ENCODE measurements around the gene AGBL2. TPM values are rescaled to one million over a fixed set of nuclear protein-coding genes. Genes with fewer than 3 reads are reported as not detected.

Gene AGBL2
- total and polyA plus RNA-seq, 9 of the 15 experiments (the other 6 are each of a cell fraction or from before 2014, with no cell fraction given) = 0.57 to 6.5 (median 1.3) TPM

DNA sequence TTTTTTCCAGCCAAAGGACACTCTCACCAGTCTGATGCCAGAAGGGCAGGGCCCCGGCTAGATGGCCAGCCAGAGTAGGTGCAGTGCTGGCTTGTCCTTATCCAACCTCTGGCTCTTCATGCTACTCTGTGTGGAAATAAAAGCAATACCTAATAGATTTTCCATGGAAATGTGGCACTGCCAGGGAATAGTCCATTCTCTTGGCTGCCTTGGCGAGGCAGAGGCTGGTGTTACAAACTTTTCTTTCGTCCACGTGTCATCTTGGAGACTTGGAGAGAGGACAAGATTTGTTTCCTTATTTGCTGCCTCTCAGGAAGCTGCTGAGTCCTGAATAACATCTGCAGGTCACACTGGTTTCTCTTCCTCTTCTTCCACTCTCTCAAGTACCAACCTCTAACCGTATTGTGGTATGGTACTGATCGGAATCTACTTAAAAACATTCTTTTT lies 103.8 kb downstream of the AGBL2 start (continued):
- TF ChIP-seq, protein P1, sequence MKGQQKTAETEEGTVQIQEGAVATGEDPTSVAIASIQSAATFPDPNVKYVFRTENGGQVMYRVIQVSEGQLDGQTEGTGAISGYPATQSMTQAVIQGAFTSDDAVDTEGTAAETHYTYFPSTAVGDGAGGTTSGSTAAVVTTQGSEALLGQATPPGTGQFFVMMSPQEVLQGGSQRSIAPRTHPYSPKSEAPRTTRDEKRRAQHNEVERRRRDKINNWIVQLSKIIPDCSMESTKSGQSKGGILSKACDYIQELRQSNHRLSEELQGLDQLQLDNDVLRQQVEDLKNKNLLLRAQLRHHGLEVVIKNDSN (CRISPR knock-in tag; IDR thresholded peaks at IDR 0.05) = no peak
- TF ChIP-seq ELF4 (CRISPR knock-in tag; IDR thresholded peaks at IDR 0.05) = no peak

DNA sequence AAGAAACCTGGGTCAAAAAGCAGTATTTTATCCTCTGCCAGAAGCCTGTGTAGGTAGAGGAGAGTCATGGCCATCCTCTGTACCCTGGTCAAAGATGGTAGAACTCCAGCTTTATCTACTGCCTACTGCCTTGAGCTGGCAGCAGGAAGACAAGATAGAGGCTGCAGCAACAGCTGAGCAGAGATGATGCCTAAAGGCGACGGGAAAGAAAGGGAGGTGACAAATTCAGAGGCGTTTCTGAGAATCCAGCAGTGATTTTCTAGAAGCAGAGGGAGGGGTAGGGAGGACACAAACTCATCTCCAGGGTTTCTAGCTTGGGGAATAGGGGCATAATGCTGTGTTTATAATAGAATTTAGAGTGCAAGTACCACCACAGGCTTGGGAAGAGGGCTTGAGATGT lies 105.5 kb downstream of the AGBL2 start:
- Histone ChIP-seq H3K27me3 (ENCODE audit: control insufficient read depth in 2 of 2, insufficient read depth in 2 of 2, low read length in 2 of 2) (peaks cover 9 to 10% of the 10 kb centered on the region in 2 experiments; a peak in 2 of 5 replicates), H4K20me1 (replicated peaks; ENCODE audit: control insufficient read depth, insufficient read depth, low read length) (peaks cover 6% of the 10 kb centered on the region), H3K9me1 (ENCODE audit: control insufficient read depth, insufficient read depth, low read length) (no peaks in the 10 kb centered on the region), H3K79me2 (ENCODE audit: control insufficient read depth, insufficient read depth, low read length) (no peaks in the 10 kb centered on the region), H3K4me3 (no peak overlapping the region), H3K4me2 (ENCODE audit: insufficient read depth, low read length) (no peak overlapping the region), H3K36me3 (ENCODE audit: control insufficient read depth, insufficient read depth, low read length) (no peaks in the 10 kb centered on the region), H3K9me3 (replicated peaks; ENCODE audit: control insufficient read depth, insufficient read depth, low read depth, low read length) (no peaks in the 10 kb centered on the region), H2AFZ (ENCODE audit: low read depth, low read length) (no peak overlapping the region), H3K9ac (ENCODE audit: insufficient read depth in 1 of 2, low read depth in 2 of 2, low read length in 2 of 2) (no peak overlapping the region), H3K4me1 (replicated peaks in 1 of 2; ENCODE audit: control insufficient read depth in 2 of 2, insufficient read depth in 2 of 2, low read length in 2 of 2) (peaks cover 4 to 15% of the 10 kb centered on the region in 2 experiments; a peak in 4 of 5 replicates), H3K27ac (ENCODE audit: extremely low read depth, low read depth, low read length) (no peak overlapping the region)
- FAIRE-seq (no peak), DNase-seq (ENCODE audit: extremely low read depth in 1 of 4, low spot score in 3 of 4) (peak in 2 of 4 experiments; percentile 52 to 54), ATAC-seq (peak; percentile 22)
- intact Hi-C loops (cut with micrococcal nuclease) = loop anchor here (10.0 kb wide), 2 partner anchors 125 to 235 kb away; partner anchors contain the start of gene SPI1
- WGBS (ENCODE audit: insufficient coverage, low coverage, missing lambda C conversion rate) = 0% methylated on average over 3 of the region's 3 CpGs
- ChIA-PET POLR2A (interaction anchor here (0.8 to 1.6 kb wide), 2 partner anchors 10 to 207 kb away, joined by 3 to 4 read pairs; no protein-coding TSS in a partner anchor), CTCF (ENCODE audit: low intra/inter-chr PET ratio) (interaction anchor here (0.5 kb wide), 1 partner anchor 384 kb away, joined by 3 read pairs; no protein-coding TSS in a partner anchor)
- no TSS peak for BruUV-seq (replicated peaks)
- in situ Hi-C loops (cut with MboI) = no loop called here
- TF ChIP-seq, protein P2, sequence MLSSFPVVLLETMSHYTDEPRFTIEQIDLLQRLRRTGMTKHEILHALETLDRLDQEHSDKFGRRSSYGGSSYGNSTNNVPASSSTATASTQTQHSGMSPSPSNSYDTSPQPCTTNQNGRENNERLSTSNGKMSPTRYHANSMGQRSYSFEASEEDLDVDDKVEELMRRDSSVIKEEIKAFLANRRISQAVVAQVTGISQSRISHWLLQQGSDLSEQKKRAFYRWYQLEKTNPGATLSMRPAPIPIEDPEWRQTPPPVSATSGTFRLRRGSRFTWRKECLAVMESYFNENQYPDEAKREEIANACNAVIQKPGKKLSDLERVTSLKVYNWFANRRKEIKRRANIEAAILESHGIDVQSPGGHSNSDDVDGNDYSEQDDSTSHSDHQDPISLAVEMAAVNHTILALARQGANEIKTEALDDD (IDR thresholded peaks at IDR 0.05) = no peak
- TF ChIP-seq MCM7 (IDR thresholded peaks at IDR 0.05) = no peak
- peak; percentile 28; the same call in 1 of the 2 replicates for TF ChIP-seq CC2D1A (IDR thresholded peaks at IDR 0.05)
- no peak for TF ChIP-seq PYGO2 (tag; IDR thresholded peaks at IDR 0.05)
- TF ChIP-seq KDM1A (IDR thresholded peaks at IDR 0.05) = peak; percentile 90 to 92
- TF ChIP-seq CBFA2T3 (IDR thresholded peaks at IDR 0.05) = peak; percentile 87
- TF ChIP-seq, protein P3, sequence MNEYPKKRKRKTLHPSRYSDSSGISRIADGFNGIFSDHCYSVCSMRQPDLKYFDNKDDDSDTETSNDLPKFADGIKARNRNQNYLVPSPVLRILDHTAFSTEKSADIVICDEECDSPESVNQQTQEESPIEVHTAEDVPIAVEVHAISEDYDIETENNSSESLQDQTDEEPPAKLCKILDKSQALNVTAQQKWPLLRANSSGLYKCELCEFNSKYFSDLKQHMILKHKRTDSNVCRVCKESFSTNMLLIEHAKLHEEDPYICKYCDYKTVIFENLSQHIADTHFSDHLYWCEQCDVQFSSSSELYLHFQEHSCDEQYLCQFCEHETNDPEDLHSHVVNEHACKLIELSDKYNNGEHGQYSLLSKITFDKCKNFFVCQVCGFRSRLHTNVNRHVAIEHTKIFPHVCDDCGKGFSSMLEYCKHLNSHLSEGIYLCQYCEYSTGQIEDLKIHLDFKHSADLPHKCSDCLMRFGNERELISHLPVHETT (CRISPR knock-in tag; conservative IDR thresholded peaks at IDR 0.05 in 1 of 2, IDR thresholded peaks at IDR 0.05 in 1 of 2) = no peak
- 0 out of 2 replicates have a peak, but pooled peaks have one; percentile 23 for TF ChIP-seq EGR1 (conservative IDR thresholded peaks at IDR 0.05)
- TF ChIP-seq DACH1 (IDR thresholded peaks at IDR 0.05; ENCODE audit: partially characterized antibody) = peak; percentile 15
- 0 out of 2 replicates have a peak, but pooled peaks have one; percentile 24 for TF ChIP-seq SOX6 (IDR thresholded peaks at IDR 0.05)
- TF ChIP-seq, protein P4, sequence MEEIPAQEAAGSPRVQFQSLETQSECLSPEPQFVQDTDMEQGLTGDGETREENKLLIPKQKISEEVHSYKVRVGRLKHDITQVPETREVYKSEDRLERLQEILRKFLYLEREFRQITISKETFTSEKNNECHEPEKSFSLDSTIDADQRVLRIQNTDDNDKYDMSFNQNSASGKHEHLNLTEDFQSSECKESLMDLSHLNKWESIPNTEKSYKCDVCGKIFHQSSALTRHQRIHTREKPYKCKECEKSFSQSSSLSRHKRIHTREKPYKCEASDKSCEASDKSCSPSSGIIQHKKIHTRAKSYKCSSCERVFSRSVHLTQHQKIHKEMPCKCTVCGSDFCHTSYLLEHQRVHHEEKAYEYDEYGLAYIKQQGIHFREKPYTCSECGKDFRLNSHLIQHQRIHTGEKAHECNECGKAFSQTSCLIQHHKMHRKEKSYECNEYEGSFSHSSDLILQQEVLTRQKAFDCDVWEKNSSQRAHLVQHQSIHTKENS (CRISPR knock-in tag; IDR thresholded peaks at IDR 0.05) = no peak
- peak; percentile 37 for TF ChIP-seq MEIS2 (IDR thresholded peaks at IDR 0.05; ENCODE audit: partially characterized antibody)
- no peak for TF ChIP-seq POLR2G (IDR thresholded peaks at IDR 0.05; ENCODE audit: low read depth, low read length)
- peak; percentile 78 for TF ChIP-seq CBFA2T2 (conservative IDR thresholded peaks at IDR 0.05)
- TF ChIP-seq HDAC1 (IDR thresholded peaks at IDR 0.05) = peak in 1 of 2 experiments; percentile 90; a peak in 2 of 4 replicates
- peak; percentile 69; the same call in 1 of the 2 replicates for TF ChIP-seq HDAC2 (IDR thresholded peaks at IDR 0.05)
- peak; percentile 60 for TF ChIP-seq MTA2 (IDR thresholded peaks at IDR 0.05; ENCODE audit: low read depth)

Measured in K562 (cell line).